A673 (cell line): ENCODE results near the gene PAPPA. TPM values are rescaled to one million over a fixed set of nuclear protein-coding genes. Genes with fewer than 3 reads are reported as not detected.

Experiments used
- BruUV-seq: library from RNA; stranded (reverse); fragments of 400-500 nt; replicated peaks from 2 replicates; lab custom pipeline; 2021; lab: Mats Ljungman, UMichigan
- CTCF ChIA-PET: fragments of 300-600 bp; sonication (Branson Sonifier 250); formaldehyde crosslinking; loops from one replicate; lab custom pipeline; 2022; ENCODE audit warnings: antibody characterized with exemption; lab: Charles Lee
- POLR2A ChIA-PET: fragments of 300-600 bp; sonication (Branson Sonifier 250); formaldehyde crosslinking; loops from one replicate; lab custom pipeline; 2022; ENCODE audit warnings: antibody characterized with exemption; ENCODE audit not compliant: low non-redundant PET; lab: Charles Lee
- DNase-seq: peaks from one replicate; pipeline ENCODE4 v3.0.0-alpha.2; 2015; ENCODE audit warnings: low spot score
- H3K27ac ChIP-seq: fragments of 200-600 bp; sonication (generic); 2 replicates; pipeline ENCODE4 v1.5.1; 2016; ENCODE audit warnings: mixed run types, low read depth, mild to moderate bottlenecking, mixed read lengths, antibody characterized with exemption, low read length; ENCODE audit not compliant: poor library complexity, severe bottlenecking
- H3K27me3 ChIP-seq: fragments of 200-600 bp; sonication (generic); replicated peaks from 2 replicates; pipeline ENCODE4 v1.6.1; 2017; ENCODE audit warnings: mixed run types, low read depth, mild to moderate bottlenecking, mixed read lengths, antibody characterized with exemption, low read length; ENCODE audit not compliant: insufficient read depth, poor library complexity
- H3K36me3 ChIP-seq: fragments of 200-600 bp; sonication (generic); 2 replicates; pipeline ENCODE4 v1.6.1; 2016; ENCODE audit warnings: mixed run types, mild to moderate bottlenecking, mixed read lengths, antibody characterized with exemption, low read length; ENCODE audit not compliant: insufficient read depth, poor library complexity, severe bottlenecking
- H3K4me1 ChIP-seq: fragments of 200-600 bp; sonication (generic); 2 replicates; pipeline ENCODE4 v1.6.1; 2017; ENCODE audit warnings: mixed run types, mild to moderate bottlenecking, mixed read lengths, antibody characterized with exemption, low read length; ENCODE audit not compliant: insufficient read depth, poor library complexity, severe bottlenecking
- H3K4me3 ChIP-seq: fragments of 200-600 bp; sonication (generic); 2 replicates; pipeline ENCODE4 v1.5.1; 2016; ENCODE audit warnings: low read depth, mixed run types, mild to moderate bottlenecking, mixed read lengths, low read length; ENCODE audit not compliant: poor library complexity, severe bottlenecking
- H3K9me3 ChIP-seq: fragments of 200-600 bp; sonication (generic); 2 replicates; pipeline ENCODE4 v1.6.1; 2016; ENCODE audit warnings: mixed run types, low read depth, mild to moderate bottlenecking, mixed read lengths, antibody characterized with exemption, low read length; ENCODE audit not compliant: poor library complexity, severe bottlenecking
- CTCF ChIP-seq: fragments of 300-800, 200-600 bp; sonication (generic); conservative IDR thresholded peaks from 2 replicates; pipeline ENCODE4 v1.5.1; 2017; ENCODE audit warnings: low read depth, mild to moderate bottlenecking, antibody characterized with exemption, low read length, moderate library complexity, mixed read lengths
- EZH2 ChIP-seq: fragments of 200-600 bp; sonication (generic); IDR thresholded peaks from 2 replicates; pipeline ENCODE4 v1.6.1; 2017; ENCODE audit warnings: borderline replicate concordance, low read depth, mild to moderate bottlenecking, mixed read lengths, antibody characterized with exemption, low read length; ENCODE audit not compliant: poor library complexity, severe bottlenecking
- intact Hi-C: fragments of 100-400 bp; cut with micrococcal nuclease; formaldehyde crosslinking; loops from one replicate; pipeline ENCODE4 v1.10.0; 2022; ENCODE audit not compliant: unreplicated experiment
- total RNA-seq: library from RNA; stranded (reverse); gene quantifications from 2 replicates; pipeline ENCODE4 v1.2.3, GENCODE V29; 2021

The PAPPA gene
- total RNA-seq, 1 experiment from 2014 or later = 47.4 TPM

- peaks cover 8% of the 10 kb centered on the region for H3K4me1 ChIP-seq
- H3K27ac ChIP-seq = no peak overlapping the region
- ChIA-PET POLR2A (no interaction called here), CTCF (no interaction called here)
- TF ChIP-seq EZH2 (no peak), CTCF (no peak)
- no peaks in the 10 kb centered on the region for H3K27me3 ChIP-seq
- H3K36me3 ChIP-seq = peaks cover 76% of the 10 kb centered on the region
- no peak overlapping the region for H3K4me3 ChIP-seq
- BruUV-seq = no TSS peak
- H3K9me3 ChIP-seq = no peaks in the 10 kb centered on the region
- DNase-seq = no peak
- intact Hi-C loops = no loop called here
These were observed 237.0 kb downstream of the PAPPA start for GRCh38 chr9:116390303-116391228.

GRCh38 chr9:116391306-116391900 is 237.8 kb downstream of the PAPPA start:
- Histone ChIP-seq H3K27ac (no peak overlapping the region), H3K9me3 (no peaks in the 10 kb centered on the region), H3K27me3 (no peaks in the 10 kb centered on the region), H3K36me3 (peaks cover 82% of the 10 kb centered on the region), H3K4me3 (no peak overlapping the region), H3K4me1 (peaks cover 8% of the 10 kb centered on the region)
- ChIA-PET POLR2A (no interaction called here), CTCF (no interaction called here)
- no peak for TF ChIP-seq CTCF
- TF ChIP-seq EZH2 = no peak
- no peak for DNase-seq
- intact Hi-C loops = no loop called here
- BruUV-seq = no TSS peak

- H3K36me3 ChIP-seq = peaks cover 85% of the 10 kb centered on the region
- ChIA-PET CTCF (no interaction called here), POLR2A (no interaction called here)
- H3K27me3 ChIP-seq = no peaks in the 10 kb centered on the region
- TF ChIP-seq CTCF (no peak), EZH2 (no peak)
- intact Hi-C loops = no loop called here
- H3K4me1 ChIP-seq = peaks cover 8% of the 10 kb centered on the region
- no peak for DNase-seq
- no TSS peak for BruUV-seq
- H3K27ac ChIP-seq = no peak overlapping the region
- no peaks in the 10 kb centered on the region for H3K9me3 ChIP-seq
- no peak overlapping the region for H3K4me3 ChIP-seq
These were observed 239.6 kb downstream of the PAPPA start for GRCh38 chr9:116393198-116393597.
